Retinal pigment epithelial cell (primary cell): ENCODE measurements around the gene PET100.

Source experiments
- DNase-seq: peaks from one replicate; pipeline ENCODE4 v3.0.0-alpha.2; 2010; ENCODE audit warnings: low read depth
- H3K4me3 ChIP-seq: 2 replicates; pipeline ENCODE4 v1.5.1; 2011; ENCODE audit warnings: mild to moderate bottlenecking, low read length, control low read depth, moderate library complexity
- CTCF ChIP-seq: conservative IDR thresholded peaks from 2 replicates; pipeline ENCODE4 v1.5.1; 2011; ENCODE audit warnings: low read depth, low read length, control low read depth, inconsistent platforms

The PET100 gene, protein sequence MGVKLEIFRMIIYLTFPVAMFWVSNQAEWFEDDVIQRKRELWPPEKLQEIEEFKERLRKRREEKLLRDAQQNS

DNA sequence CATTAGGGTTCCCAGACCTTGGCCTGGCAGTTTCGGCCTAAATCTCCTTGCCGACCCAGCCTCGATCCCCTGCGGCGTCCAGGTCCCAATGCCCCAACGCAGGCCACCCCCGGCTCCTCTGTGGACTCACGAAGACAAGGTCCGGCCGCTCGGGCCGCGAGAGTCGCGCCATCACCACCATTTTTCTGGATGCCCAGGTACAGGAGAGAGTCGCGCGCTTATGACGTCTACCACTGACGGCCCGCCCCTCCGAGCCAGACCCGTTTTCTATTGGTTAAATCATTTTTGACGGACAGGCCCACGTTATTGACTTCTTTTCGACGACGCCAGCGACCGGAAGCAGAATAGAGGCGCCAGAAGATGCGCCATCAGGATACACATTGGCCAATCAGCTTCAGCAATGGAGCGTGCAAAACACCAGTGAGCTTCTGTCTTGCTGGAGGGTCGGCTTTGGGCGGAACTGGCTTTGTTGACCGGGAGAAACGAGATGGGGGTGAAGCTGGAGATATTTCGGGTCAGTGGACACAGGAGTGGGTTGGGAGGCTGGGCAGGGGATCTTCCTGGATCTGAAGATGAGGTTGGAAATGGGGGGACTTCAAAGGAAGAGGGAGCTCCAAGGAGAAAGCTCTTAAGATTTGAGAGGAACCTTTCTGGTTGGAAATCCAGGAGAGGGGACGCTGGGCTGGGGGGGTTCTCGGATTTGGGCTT, at the start of gene PET100, which contains the start of gene XAB2:
PET100 (plus strand) TSS at position 447 of the 708 bp plus-strand sequence; CDS start at position 488, 41 bp downstream.
XAB2 (minus strand) TSS at position 199 of the 708 bp plus-strand sequence; CDS start at position 181, 18 bp downstream.
- DNase-seq: peak; percentile 95
- TF ChIP-seq CTCF: no peak
- H3K4me3 ChIP-seq: peak within 1 kb of the TSS; percentile 75

DNA sequence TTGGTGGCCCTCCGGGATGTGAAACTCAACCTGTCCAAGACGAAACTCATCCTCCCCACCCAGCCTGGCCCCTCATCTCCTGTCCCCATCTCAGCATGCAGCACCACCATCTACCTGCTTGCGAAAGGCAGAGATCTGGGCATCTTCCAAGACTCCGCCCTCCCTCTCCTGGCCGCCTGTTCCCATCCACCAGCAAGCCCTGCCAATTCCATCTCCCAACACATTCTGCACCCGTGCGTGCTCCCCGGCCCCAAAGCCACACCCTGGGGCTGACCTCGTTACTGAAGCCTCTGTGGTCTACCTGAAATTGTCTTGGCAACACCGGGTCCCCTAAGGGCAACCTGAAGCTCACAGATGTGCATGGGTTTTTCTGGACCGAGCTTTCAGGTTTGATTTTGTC, 47.1 kb upstream of the PET100 start:
- H3K4me3 ChIP-seq: no peak overlapping the region
- DNase-seq: no peak
- no peak for TF ChIP-seq CTCF

DNA sequence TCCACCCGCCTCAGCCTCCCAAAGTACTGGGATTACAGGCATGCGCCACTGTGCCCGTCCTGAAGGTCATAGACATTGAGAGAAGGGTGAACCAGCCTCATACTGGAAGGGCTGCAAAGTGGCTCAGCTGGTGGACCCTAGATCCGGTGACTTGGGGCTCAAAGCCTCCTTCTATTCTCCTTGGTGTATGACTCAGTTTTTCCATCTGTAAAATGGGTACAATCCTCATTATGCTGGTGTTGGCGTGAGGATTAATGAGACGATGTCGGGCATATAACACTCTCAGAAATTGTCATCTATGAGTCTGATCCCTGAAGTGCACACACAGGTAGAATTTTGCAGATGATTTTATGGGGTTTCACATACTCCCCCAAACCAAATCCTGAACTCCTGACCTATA, 39.8 kb upstream of the PET100 start:
- TF ChIP-seq CTCF: no peak
- no peak for DNase-seq
- no peak overlapping the region for H3K4me3 ChIP-seq

DNA sequence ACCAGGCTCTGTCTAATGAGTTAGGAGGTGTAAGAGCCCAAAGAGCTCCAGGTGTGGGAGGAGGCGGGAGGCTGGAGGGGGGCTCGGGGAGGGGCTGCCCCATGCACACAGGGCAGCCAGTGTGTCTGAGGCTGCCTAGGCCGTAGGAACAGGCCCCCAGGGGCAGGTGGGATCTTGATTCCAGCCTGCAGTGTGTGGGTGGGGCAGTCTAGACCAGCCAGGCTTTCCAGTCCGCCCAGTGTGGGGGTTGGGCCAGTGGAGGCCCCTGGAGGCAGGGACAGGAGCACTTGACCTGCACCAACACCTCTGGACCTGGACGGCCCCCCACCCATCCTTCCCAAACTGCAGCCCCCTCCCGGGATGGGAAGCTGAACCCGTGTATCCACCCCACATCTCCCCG, 39.3 kb upstream of the PET100 start:
- no peak overlapping the region for H3K4me3 ChIP-seq
- no peak for DNase-seq
- no peak for TF ChIP-seq CTCF

GRCh38 chr19:7595466-7596133, 34.0 kb upstream of the PET100 start, which contains the start of gene CAMSAP3:
CAMSAP3 (plus strand) TSS chr19:7595863; CDS start chr19:7596003, 140 bp downstream.
- no peak for TF ChIP-seq CTCF
- peak; percentile 9 for DNase-seq
- H3K4me3 ChIP-seq: peak within 1 kb of the TSS; percentile 57

- H3K4me3 ChIP-seq: peak overlapping the region; percentile 57
- no peak for DNase-seq
- TF ChIP-seq CTCF: peak; percentile 9
Measured at GRCh38 chr19:7596211-7596937, 33.2 kb upstream of the PET100 start.
